ENCODE data around the gene LSM5.

DNA sequence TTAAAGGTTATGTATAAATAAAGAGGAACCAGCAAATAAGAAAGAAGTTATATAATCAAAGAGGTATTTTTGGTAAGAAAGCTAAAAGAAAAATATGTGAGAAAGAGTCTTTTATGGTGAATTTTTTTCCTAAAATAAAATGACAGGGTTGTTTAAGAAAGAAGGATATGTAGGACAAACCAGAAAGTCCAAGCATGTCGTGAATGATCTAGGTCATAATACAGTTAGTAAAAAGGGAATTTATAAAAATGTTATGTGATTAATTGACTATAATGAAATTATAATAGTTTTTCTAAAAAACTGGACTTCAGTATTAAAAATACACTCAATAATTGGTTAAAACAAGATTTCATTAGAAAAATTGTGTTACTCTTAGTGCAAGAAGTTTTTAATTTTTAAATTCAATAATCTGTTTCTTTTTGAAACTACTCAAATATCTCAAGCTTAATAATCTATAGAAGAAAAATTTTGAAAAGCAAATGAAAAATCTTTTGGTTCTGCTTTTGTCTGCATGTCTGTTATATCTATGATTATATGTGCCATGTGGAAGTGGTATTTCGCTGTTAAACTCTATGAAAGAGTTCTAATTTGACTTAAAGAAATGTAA, 28.5 kb upstream of the LSM5 start:
- TF ChIP-seq, protein P1, sequence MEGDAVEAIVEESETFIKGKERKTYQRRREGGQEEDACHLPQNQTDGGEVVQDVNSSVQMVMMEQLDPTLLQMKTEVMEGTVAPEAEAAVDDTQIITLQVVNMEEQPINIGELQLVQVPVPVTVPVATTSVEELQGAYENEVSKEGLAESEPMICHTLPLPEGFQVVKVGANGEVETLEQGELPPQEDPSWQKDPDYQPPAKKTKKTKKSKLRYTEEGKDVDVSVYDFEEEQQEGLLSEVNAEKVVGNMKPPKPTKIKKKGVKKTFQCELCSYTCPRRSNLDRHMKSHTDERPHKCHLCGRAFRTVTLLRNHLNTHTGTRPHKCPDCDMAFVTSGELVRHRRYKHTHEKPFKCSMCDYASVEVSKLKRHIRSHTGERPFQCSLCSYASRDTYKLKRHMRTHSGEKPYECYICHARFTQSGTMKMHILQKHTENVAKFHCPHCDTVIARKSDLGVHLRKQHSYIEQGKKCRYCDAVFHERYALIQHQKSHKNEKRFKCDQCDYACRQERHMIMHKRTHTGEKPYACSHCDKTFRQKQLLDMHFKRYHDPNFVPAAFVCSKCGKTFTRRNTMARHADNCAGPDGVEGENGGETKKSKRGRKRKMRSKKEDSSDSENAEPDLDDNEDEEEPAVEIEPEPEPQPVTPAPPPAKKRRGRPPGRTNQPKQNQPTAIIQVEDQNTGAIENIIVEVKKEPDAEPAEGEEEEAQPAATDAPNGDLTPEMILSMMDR (IDR thresholded peaks at IDR 0.05), result no peak
- no peak for TF ChIP-seq POLR2A (IDR thresholded peaks at IDR 0.05)

Data from breast epithelium (tissue), 3 donors.